ENCODE measurements around the gene SYNGR1.
"Not testable (repeated sequence)": the region's sequence is repeated elsewhere in the genome, so short reads cannot be mapped to it uniquely, and the experiment has no call there.

Gene SYNGR1

DNA sequence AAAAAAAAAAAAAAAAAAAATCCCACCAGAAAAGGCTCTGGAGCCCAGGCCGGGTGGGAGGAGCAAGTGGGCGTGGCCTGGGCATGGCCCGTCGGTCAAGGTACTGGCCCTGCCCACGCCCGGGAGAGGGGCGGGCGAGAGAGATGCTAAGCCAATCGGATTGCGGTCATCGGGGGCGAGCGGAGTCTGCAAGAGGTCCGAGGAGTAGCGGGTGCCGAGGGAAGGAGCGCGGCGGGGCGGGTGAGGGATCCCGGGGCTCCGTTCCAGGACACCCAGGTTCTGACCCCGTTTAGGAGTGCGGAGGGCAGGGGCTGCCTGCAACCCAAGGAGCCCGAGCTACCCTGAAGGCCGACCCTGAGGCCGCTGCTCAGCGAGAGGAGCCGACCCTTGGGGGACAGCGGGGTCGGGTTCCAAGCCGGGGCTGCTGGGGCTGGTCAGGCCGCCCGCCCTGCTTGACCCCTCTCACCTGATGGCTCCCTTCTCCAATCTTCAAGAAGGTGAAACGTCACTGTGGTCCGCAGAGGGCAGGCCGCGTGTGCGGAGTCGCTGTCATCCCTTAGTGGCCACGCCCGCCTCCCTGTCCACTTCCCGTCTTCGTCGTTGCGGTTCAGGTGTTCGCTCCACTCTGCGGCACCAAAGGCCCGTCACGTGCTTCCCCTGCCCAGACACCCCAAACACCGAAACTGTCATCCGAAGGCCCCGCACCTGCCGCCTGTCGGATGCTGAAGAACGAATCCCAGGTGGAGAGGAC is 38.6 kb downstream of the SYNGR1 start:
- DNase-seq (ENCODE audit: low spot score in 2 of 2), result peak; percentile 33 to 76
- H3K4me1 Mint-ChIP-seq, result peaks cover 11% of the 10 kb centered on the region
- H3K4me3 Mint-ChIP-seq, result peak overlapping the region; percentile 77
- peak; percentile 88 for ATAC-seq
- H3K27ac Mint-ChIP-seq, result peak overlapping the region; percentile 83
- no peaks in the 10 kb centered on the region for H3K9me3 Mint-ChIP-seq
- H3K36me3 Mint-ChIP-seq, result no peaks in the 10 kb centered on the region

- Mint-ChIP-seq H3K27ac (no peak overlapping the region), H3K9me3 (no peaks in the 10 kb centered on the region), H3K4me1 (peaks cover 11% of the 10 kb centered on the region)
These were observed 39.6 kb downstream of the SYNGR1 start for GRCh38 chr22:39389420-39389819.

DNA sequence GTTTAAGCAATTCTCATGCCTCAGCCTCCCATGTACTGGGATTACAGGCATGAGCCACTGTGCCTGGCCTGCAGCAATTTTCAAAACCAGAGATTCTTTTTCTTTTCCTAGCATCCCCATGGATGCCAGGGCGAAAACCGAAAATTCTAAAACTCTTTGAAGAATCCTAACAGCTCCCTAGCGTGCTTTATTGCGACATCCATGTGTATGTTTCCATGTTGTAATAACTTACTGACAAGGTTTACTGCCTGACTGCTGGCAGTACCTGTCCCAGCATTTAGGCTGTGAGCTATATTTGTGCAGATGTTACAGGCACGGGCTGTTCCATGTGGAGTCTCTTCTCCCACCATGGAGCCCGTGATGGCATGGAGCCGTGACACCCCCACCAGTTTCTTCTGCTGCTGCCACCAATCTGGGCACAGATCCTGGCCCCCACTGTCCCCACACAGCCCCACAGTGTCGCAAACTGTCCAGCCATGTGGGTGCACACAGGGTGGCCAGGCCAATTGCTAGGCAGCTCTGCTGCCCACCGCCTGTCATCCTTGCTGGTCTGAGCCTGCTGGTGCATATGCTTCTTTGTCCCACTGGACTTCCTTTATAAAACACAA is 42.7 kb downstream of the SYNGR1 start:
- no peak overlapping the region for H3K27ac Mint-ChIP-seq
- H3K4me1 Mint-ChIP-seq, result peaks cover 6% of the 10 kb centered on the region
- no peaks in the 10 kb centered on the region for H3K9me3 Mint-ChIP-seq
- DNase-seq (ENCODE audit: low spot score in 2 of 2) (no peak), ATAC-seq (no peak)
- H3K36me3 Mint-ChIP-seq, result no peaks in the 10 kb centered on the region
- no peak overlapping the region for H3K4me3 Mint-ChIP-seq

More at GRCh38 chr22:39389420-39389819, 39.6 kb downstream of the SYNGR1 start:
- no peak overlapping the region for H3K4me3 Mint-ChIP-seq
- DNase-seq (ENCODE audit: low spot score in 2 of 2) (no peak), ATAC-seq (no peak)
- no peaks in the 10 kb centered on the region for H3K36me3 Mint-ChIP-seq

DNA sequence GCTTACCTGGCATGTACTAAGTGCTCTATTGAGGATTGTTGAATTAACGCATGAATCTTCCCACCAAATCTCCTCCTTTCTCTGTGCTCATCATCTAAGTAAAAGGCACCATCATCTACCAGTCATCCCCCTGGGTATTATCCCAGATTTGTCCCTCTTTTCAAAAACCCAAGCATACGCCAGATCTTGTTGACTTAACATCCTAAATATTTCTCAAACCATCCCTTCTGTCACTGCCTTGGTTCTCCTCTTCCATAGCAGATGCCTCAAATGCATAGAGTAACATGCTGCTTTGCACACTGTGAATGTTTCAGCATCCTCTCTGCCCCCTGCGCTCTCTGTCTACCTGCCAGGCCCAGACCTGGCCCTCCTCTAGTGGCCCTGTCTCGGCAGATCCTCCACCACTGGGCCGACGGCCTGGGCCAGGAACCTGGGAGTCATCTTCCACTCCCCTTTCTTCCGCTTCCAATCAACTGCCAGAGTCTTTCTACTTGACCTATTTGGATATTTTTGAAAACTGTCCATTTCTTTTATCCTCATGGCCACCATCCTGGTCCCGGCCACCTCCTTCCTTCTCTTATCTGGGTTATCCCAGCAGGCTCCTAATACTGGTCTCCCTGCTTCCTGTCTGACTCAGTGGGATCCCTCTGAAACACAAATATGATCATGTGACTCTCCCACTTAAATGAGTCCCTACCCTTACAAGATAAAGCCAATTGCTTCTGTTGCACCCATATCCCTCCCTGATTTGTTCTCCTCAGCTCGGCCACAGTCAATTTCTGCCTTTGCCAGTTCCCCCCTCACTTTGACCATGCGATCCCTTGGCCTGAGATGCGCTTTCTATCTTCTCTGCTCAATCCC is 46.4 kb downstream of the SYNGR1 start:
- Mint-ChIP-seq H3K36me3 (no peaks in the 10 kb centered on the region), H3K9me3 (no peaks in the 10 kb centered on the region)

GRCh38 chr22:39396797-39397195 is 47.0 kb downstream of the SYNGR1 start:
- Mint-ChIP-seq H3K4me3 (no peak overlapping the region), H3K36me3 (no peaks in the 10 kb centered on the region)
- ATAC-seq, result no peak

More for the DNA sequence above, 46.4 kb downstream of the SYNGR1 start:
- Mint-ChIP-seq H3K4me3 (no peak overlapping the region), H3K4me1 (peaks cover 11% of the 10 kb centered on the region), H3K27ac (peak overlapping the region; percentile 3)
- ATAC-seq, result no peak
- no peak for DNase-seq (ENCODE audit: low spot score in 2 of 2)

GRCh38 chr22:39401301-39401631 is 51.5 kb downstream of the SYNGR1 start:
- H3K4me1 Mint-ChIP-seq, result peaks cover 37% of the 10 kb centered on the region
- H3K27ac Mint-ChIP-seq, result peak overlapping the region; percentile 94

More at GRCh38 chr22:39396797-39397195, 47.0 kb downstream of the SYNGR1 start:
- DNase-seq (ENCODE audit: low spot score in 2 of 2), result no peak
- no peaks in the 10 kb centered on the region for H3K9me3 Mint-ChIP-seq
- H3K4me1 Mint-ChIP-seq, result peaks cover 17% of the 10 kb centered on the region
- H3K27ac Mint-ChIP-seq, result peak overlapping the region; percentile 3

DNA sequence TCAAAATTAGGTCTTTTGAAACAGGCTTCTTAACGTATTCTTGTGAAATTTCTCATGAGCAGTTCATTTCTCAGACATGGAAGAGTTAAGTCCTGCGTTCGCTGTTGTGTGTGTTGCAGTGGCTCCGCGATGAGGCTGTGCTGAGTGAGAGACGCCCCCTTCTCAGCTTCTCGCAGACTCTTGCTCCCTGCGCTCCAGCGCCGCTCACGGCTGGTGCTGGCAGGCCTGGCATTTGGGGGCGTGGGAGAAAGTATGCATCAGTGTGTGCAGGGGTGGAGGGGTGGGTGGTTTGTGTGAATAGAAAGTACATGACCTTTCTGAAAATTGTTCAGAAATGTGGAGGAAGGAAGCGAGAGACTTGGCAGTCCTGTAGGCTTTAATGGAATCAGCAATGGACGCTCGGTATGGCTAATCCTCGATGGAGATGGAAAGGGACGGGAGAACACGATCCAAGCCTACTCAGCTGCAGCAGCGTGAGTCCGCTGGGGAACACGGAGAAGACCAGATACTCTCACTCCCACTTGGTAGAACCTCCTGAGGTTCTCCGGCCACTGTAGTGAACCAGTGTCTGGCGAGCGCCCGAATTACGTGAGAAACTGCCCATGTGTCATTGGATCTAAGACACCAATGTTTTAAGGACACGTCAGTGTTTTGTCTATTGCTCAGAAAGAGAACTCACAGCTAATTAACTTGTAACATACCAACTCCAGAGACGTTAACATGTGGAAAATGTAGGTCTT is 55.7 kb downstream of the SYNGR1 start:
- Mint-ChIP-seq H3K4me1 (peaks cover 50% of the 10 kb centered on the region), H3K27ac (no peak overlapping the region), H3K36me3 (peaks cover 24% of the 10 kb centered on the region), H3K4me3 (no peak overlapping the region), H3K9me3 (no peaks in the 10 kb centered on the region)
- DNase-seq (ENCODE audit: low spot score in 2 of 2) (no peak), ATAC-seq (no peak)

More at GRCh38 chr22:39401301-39401631, 51.5 kb downstream of the SYNGR1 start:
- no peak for DNase-seq (ENCODE audit: low spot score in 2 of 2)
- Mint-ChIP-seq H3K9me3 (no peaks in the 10 kb centered on the region), H3K36me3 (peaks cover 24% of the 10 kb centered on the region), H3K4me3 (peak overlapping the region; percentile 86)
- ATAC-seq, result no peak

GRCh38 chr22:39408173-39408572 is 58.4 kb downstream of the SYNGR1 start:
- H3K27ac Mint-ChIP-seq, result no peak overlapping the region
- ATAC-seq (no peak), DNase-seq (ENCODE audit: low spot score in 2 of 2) (no peak)

DNA sequence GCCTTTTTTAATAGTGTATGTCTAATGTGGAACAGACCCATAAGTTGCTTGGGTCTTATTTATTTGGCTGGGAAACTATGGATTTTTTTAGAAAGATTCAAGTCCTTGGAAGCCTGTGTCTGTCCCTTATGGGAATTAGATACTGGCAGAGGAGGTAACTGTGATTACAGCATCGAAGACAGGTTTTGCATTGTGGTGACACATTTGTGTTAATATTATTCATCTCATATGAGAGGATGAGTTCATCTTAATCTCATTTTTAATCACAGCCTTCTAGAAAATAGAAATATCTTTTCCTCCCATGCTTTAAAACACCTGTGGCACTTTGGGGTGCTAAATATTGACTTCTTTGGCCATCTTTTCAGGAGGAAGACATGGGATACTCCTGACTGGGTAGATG is 59.0 kb downstream of the SYNGR1 start:
- Mint-ChIP-seq H3K4me3 (no peak overlapping the region), H3K4me1 (peaks cover 43% of the 10 kb centered on the region), H3K9me3 (no peaks in the 10 kb centered on the region), H3K36me3 (peaks cover 15% of the 10 kb centered on the region), H3K27ac (no peak overlapping the region)
- DNase-seq (ENCODE audit: low spot score in 2 of 2) (no peak), ATAC-seq (peak; percentile 77)

More at GRCh38 chr22:39408173-39408572, 58.4 kb downstream of the SYNGR1 start:
- Mint-ChIP-seq H3K4me1 (peaks cover 42% of the 10 kb centered on the region), H3K36me3 (peaks cover 20% of the 10 kb centered on the region), H3K4me3 (no peak overlapping the region), H3K9me3 (no peaks in the 10 kb centered on the region)

DNA sequence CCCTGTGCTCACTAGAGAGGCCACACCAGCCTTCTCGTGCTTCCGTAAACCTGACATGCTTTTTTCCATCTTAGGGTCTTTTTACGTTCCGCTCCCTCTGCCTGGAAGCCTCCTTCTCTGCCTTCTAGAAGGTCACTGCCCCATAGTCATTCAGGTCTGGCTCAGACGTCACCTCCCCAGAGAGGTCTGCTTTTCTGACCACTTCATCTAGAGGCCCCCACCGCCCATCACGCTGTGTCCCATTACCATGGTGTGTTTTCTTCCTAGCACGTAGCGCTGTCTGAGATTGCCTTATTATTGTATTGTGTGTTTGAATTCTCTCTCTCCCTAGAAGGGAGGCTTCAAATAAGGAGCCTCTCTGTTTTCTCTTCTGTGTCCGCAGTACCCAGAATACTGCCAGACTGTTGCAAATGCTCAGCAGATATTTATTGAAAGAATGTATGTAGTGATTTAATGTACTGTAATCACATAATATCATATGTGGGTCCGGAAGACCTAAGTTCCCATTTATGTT is 59.8 kb downstream of the SYNGR1 start:
- no peaks in the 10 kb centered on the region for H3K9me3 Mint-ChIP-seq
- H3K4me1 Mint-ChIP-seq, result peaks cover 47% of the 10 kb centered on the region
- ATAC-seq, result no peak
- H3K27ac Mint-ChIP-seq, result peak overlapping the region; percentile 63
- H3K4me3 Mint-ChIP-seq, result no peak overlapping the region
- DNase-seq (ENCODE audit: low spot score in 2 of 2), result no peak
- H3K36me3 Mint-ChIP-seq, result peaks cover 12% of the 10 kb centered on the region

- no peak for ATAC-seq
- no peak overlapping the region for H3K4me3 Mint-ChIP-seq
- DNase-seq (ENCODE audit: low spot score in 2 of 2), result no peak
- H3K4me1 Mint-ChIP-seq, result peaks cover 44% of the 10 kb centered on the region
- H3K9me3 Mint-ChIP-seq, result no peaks in the 10 kb centered on the region
- no peak overlapping the region for H3K27ac Mint-ChIP-seq
- H3K36me3 Mint-ChIP-seq, result peaks cover 10% of the 10 kb centered on the region
These were observed 60.5 kb downstream of the SYNGR1 start for GRCh38 chr22:39410264-39410663.

- not testable (repeated sequence) for DNase-seq (ENCODE audit: low spot score in 2 of 2); ATAC-seq; H3K36me3 Mint-ChIP-seq; H3K9me3 Mint-ChIP-seq
- Mint-ChIP-seq H3K4me3 (peak overlapping the region; percentile 42), H3K27ac (peak overlapping the region; percentile 68), H3K4me1 (peaks cover 37% of the 10 kb centered on the region)
These were observed 62.1 kb downstream of the SYNGR1 start for GRCh38 chr22:39411828-39412365.

- H3K4me1 Mint-ChIP-seq, result peaks cover 32% of the 10 kb centered on the region
- not testable (repeated sequence) for H3K36me3 Mint-ChIP-seq; ATAC-seq; H3K27ac Mint-ChIP-seq; H3K4me3 Mint-ChIP-seq; DNase-seq (ENCODE audit: low spot score in 2 of 2); H3K9me3 Mint-ChIP-seq
These were observed 63.4 kb downstream of the SYNGR1 start for GRCh38 chr22:39413204-39413603.

- Mint-ChIP-seq H3K4me1 (peaks cover 25% of the 10 kb centered on the region), H3K9me3 (no peaks in the 10 kb centered on the region), H3K4me3 (no peak overlapping the region), H3K36me3 (peaks cover 16% of the 10 kb centered on the region), H3K27ac (no peak overlapping the region)
- ATAC-seq (no peak), DNase-seq (ENCODE audit: low spot score in 2 of 2) (no peak)
These were observed 64.6 kb downstream of the SYNGR1 start for GRCh38 chr22:39414377-39414776.

Measured in stimulated activated effector memory CD8-positive, alpha-beta T cell treated with anti-CD3 and anti-CD28 coated beads, Interleukin-12 subunit alpha, Interleukin-12 subunit beta, amount 100 ng/mL, for 72 hours (primary cell).